HG03575 (cell line): Measurements from ENCODE around the gene ENDOD1.
"Not testable (repeated sequence)": the region's sequence is repeated elsewhere in the genome, so short reads cannot be mapped to it uniquely, and the experiment has no call there.

Experiments
- ATAC-seq: cut with Tn5 transposase; IDR thresholded peaks from one replicate; pipeline ENCODE4 v1.9.1; 2021; ENCODE audit not compliant: unreplicated experiment, insufficient number of reproducible peaks, low FRiP score; ENCODE audit errors: extremely low read depth

The ENDOD1 gene

GRCh38 chr11:95089620-95090542 is at the start of gene ENDOD1:
TSS of gene ENDOD1 (plus strand) at chr11:95089846. CDS start at chr11:95089928, 82 bp downstream.
- ATAC-seq = peak; percentile 64

GRCh38 chr11:95042239-95042638 is 47.4 kb upstream of the ENDOD1 start:
- ATAC-seq = no peak

GRCh38 chr11:95042906-95043305 is 46.7 kb upstream of the ENDOD1 start:
- ATAC-seq = no peak

- no peak for ATAC-seq
These were observed 45.6 kb upstream of the ENDOD1 start for GRCh38 chr11:95044010-95044409.

GRCh38 chr11:95045812-95046211 is 43.8 kb upstream of the ENDOD1 start:
- ATAC-seq = no peak

GRCh38 chr11:95049122-95049521 is 40.5 kb upstream of the ENDOD1 start, which contains the start of gene KDM4F:
TSS of gene KDM4F (plus strand) at chr11:95049422.
- ATAC-seq = not testable (repeated sequence)

GRCh38 chr11:95050595-95051202 is 38.9 kb upstream of the ENDOD1 start:
- no peak for ATAC-seq

GRCh38 chr11:95054356-95054755 is 35.3 kb upstream of the ENDOD1 start:
- no peak for ATAC-seq

GRCh38 chr11:95055283-95055897 is 34.3 kb upstream of the ENDOD1 start:
- peak; percentile 97 for ATAC-seq

- ATAC-seq = no peak
These were observed 31.7 kb upstream of the ENDOD1 start for GRCh38 chr11:95057959-95058358.

GRCh38 chr11:95058621-95059020 is 31.0 kb upstream of the ENDOD1 start:
- no peak for ATAC-seq

- ATAC-seq = no peak
These were observed 30.6 kb upstream of the ENDOD1 start for GRCh38 chr11:95059046-95059445.

GRCh38 chr11:95065336-95065735 is 24.3 kb upstream of the ENDOD1 start:
- ATAC-seq = no peak

GRCh38 chr11:95066716-95067038 is 23.0 kb upstream of the ENDOD1 start, which contains the start of gene SRSF8:
TSS of gene SRSF8 (plus strand) at chr11:95066919. CDS start at chr11:95067227, 308 bp downstream.
- ATAC-seq = peak; percentile 13

GRCh38 chr11:95067039-95067840 is 22.4 kb upstream of the ENDOD1 start:
- ATAC-seq = peak; percentile 32

- ATAC-seq = no peak
These were observed 21.8 kb upstream of the ENDOD1 start for GRCh38 chr11:95067841-95068219.

- peak; percentile 58 for ATAC-seq
These were observed 21.1 kb upstream of the ENDOD1 start for GRCh38 chr11:95068549-95068948.

GRCh38 chr11:95070471-95070870 is 19.2 kb upstream of the ENDOD1 start:
- no peak for ATAC-seq

- no peak for ATAC-seq
These were observed 16.7 kb upstream of the ENDOD1 start for GRCh38 chr11:95072948-95073347.
